GM12801 (cell line): ENCODE results near the gene PRRT1.

Source experiments
- CTCF ChIP-seq: IDR thresholded peaks from one replicate; pipeline ENCODE4 v1.5.1; 2011; ENCODE audit warnings: control low read depth; ENCODE audit not compliant: insufficient read length; ENCODE audit errors: extremely low read depth

The PRRT1 gene

GRCh38 chr6:32194825-32195651 is 43.3 kb upstream of the PRRT1 start:
- TF ChIP-seq CTCF, result no peak

- TF ChIP-seq CTCF, result no peak
Observed at GRCh38 chr6:32194388-32194787, 42.6 kb upstream of the PRRT1 start.

- no peak for TF ChIP-seq CTCF
Observed at GRCh38 chr6:32192608-32193039, 40.9 kb upstream of the PRRT1 start, which contains the start of gene GPSM3. Gene GPSM3, minus strand, starts transcription at chr6:32192643. Its CDS starts 130 bp downstream, at chr6:32192513.

- TF ChIP-seq CTCF, result no peak
Observed at GRCh38 chr6:32191696-32192607, 40.2 kb upstream of the PRRT1 start.

- TF ChIP-seq CTCF, result no peak
Observed at GRCh38 chr6:32190911-32191677, 39.4 kb upstream of the PRRT1 start.

- TF ChIP-seq CTCF, result no peak
Observed at GRCh38 chr6:32190054-32190851, 38.5 kb upstream of the PRRT1 start, which contains the start of gene PBX2. Gene PBX2, minus strand, starts transcription at chr6:32190202. Its CDS starts 287 bp downstream, at chr6:32189915.
